GM21367 (cell line): Measurements from ENCODE around the gene SPSB4.

ENCODE experiments used
- ATAC-seq: cut with Tn5 transposase; IDR thresholded peaks from one replicate; pipeline ENCODE4 v1.9.1; 2021; ENCODE audit not compliant: unreplicated experiment

The SPSB4 gene

DNA sequence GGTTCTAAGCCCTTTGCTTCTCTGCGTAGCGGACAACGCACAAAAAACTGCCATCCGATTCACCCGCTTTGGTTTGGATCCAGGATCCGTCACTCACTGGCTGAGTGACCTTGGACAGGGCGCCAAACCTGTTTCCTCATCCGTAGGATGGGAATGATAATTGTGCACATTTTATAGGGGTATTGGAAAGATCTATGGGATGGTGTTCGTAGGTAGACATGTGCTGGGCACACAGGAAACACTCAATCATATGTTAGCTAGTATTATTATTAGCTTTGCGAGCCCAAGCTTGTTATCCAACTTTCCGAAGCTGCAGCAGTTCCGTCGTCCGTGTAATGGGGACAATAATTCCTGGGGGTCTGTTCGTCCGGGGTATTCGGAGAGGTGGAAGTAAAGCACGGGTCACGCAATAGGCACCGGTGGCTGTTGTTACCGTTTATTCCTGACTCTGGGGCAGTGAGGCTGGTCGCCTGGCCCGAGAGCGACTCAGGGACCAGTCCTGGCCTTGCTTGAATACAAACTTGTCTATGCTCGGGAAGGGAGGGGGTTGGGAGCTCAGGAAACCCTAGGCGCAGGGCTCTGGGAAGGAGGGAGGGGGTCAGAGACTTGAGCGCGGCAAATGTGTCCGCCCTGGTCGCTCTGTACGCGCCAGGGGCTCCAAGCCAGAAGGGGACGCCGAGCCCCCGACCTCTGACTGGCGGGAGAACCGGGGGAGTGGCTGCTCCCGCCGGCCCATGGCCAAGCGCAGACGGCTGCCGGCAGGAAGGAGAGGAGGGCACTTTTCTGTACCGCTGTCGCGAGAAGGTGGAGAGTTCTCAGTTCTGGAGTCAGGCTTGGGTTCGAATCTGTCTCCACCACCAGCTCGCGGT, 1.3 kb downstream of the SPSB4 start:
- no peak for ATAC-seq

GRCh38 chr3:141055136-141055535, 4.0 kb downstream of the SPSB4 start:
- ATAC-seq: no peak

- no peak for ATAC-seq
These were observed 4.6 kb downstream of the SPSB4 start for GRCh38 chr3:141055536-141056445.

GRCh38 chr3:141056751-141057171, 5.6 kb downstream of the SPSB4 start:
- ATAC-seq: no peak

DNA sequence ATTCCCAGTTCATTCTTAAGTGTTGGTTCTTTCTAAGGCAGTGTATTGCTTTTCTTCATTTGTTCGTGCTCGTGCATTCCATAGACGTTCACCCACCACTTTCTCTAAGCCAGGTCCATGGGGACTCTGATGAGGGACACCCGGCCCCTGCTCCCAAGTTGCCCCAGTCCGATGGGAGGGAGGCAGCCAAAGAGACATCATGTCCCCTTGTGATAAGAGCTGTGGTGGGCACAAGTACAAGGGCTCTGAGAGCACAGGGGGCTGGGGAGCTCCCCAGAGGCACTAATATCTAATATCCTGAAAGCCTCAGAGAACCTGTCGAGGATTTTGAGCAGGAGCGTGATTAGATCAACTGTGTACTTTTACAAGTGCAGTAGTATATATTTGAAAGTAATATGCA, 6.3 kb downstream of the SPSB4 start:
- no peak for ATAC-seq

- no peak for ATAC-seq
These were observed 7.0 kb downstream of the SPSB4 start for GRCh38 chr3:141057946-141058800.

GRCh38 chr3:141058996-141059395, 7.8 kb downstream of the SPSB4 start:
- ATAC-seq: no peak

DNA sequence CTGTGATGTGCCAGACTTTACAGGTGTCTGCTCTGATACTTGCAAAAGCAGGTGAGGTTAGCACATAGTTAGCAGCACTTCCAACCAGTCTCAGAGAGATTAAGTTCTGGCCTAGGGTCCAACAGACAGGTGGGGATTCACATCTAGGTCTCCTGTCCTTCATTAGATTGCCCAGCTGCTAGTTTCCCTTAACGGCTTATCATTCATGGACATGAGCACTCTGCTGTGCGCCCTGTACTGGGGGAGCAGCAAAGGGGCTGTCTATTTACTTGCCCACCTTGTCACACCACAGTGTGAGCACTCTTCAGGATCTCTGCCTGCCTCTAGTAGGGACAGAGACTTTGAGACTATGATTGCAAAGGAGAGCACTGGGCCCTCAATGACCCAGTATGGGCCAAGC, 8.7 kb downstream of the SPSB4 start:
- ATAC-seq: no peak

DNA sequence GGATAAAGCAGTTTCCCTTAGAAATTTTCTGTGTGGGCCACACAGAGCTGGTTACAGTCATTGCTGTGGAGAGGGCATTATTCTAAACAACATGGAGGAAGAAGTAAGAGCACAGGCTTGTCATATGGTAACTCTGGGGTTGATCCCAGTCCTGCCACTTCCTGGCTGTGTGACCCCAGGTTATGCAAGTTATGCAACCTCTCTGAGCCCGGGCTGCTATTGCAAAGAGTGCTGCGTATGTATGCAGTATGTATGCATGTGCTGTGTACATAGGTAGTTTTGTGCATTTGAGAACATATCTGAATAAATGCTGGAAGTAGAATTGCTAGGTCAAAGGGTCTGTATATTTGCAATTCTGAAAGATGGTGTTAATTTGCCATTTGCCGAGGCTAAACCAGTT, 9.2 kb downstream of the SPSB4 start:
- no peak for ATAC-seq

DNA sequence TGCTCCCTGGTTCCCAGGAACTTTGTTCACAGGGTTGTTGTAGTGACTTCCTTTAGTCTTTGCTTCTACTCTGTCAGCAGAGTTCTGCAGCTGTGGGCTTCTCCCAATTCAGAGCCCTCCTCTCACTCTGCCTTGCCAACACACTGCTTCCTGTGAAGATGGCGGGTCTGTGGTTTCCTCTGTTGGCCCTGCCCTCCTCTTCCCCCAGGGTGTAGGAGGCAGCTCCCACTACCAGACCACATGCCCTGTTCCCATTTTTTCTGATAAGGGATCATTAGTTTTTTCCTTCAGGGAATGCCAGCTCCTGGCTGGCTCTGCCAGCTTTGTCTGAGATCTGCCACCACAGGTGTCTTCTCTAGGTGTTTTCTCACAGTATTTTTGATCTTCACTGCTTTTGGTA, 12.7 kb downstream of the SPSB4 start:
- ATAC-seq: no peak

- ATAC-seq: no peak
These were observed 13.2 kb downstream of the SPSB4 start for GRCh38 chr3:141064255-141064926.

DNA sequence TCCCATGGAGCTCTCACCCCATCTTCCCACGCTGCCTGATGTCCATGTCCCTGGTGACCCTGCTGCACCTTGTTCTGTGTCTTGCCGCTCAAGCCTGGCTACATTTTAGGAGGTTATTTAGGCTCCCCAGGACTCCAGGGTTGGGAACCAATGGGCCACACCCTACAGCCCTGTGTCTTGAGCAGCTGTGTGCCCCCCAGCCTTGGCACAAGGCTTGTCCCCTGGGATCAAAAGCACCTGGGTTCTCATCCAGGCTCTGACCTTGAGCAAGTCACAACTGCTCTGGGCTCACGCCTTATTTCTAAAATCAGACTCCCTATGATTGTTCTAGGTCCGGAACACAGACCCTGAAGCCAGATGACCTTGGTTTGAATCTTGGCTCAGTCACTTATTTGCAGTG, 14.1 kb downstream of the SPSB4 start:
- no peak for ATAC-seq

DNA sequence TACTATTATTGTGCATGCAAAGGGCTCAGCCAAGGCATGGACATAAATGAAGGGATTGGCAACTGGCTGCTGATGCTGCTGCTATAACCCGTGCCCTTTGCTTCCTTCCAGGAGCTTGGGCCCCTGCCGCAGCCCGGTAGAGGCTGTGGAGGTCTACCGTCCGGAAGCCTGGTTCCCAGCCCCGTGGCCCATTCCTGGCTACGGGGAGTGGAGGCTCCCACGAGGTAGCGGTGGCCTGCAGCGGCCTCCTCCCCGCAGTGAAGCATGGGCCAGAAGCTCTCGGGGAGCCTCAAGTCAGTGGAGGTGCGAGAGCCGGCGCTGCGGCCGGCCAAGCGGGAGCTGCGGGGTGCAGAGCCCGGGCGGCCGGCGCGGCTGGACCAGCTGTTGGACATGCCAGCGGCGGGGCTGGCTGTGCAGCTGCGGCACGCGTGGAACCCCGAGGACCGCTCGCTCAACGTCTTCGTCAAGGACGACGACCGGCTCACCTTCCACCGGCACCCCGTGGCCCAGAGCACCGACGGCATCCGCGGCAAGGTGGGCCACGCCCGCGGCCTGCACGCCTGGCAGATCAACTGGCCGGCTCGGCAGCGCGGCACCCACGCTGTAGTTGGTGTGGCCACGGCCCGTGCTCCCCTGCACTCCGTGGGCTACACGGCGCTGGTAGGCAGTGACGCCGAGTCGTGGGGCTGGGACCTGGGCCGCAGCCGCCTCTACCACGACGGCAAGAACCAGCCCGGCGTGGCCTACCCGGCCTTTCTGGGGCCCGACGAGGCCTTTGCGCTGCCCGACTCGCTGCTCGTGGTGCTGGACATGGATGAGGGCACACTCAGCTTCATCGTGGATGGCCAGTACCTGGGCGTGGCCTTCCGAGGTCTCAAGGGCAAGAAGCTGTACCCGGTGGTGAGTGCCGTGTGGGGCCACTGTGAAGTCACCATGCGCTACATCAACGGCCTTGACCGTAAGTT, 15.0 kb downstream of the SPSB4 start:
- no peak for ATAC-seq

DNA sequence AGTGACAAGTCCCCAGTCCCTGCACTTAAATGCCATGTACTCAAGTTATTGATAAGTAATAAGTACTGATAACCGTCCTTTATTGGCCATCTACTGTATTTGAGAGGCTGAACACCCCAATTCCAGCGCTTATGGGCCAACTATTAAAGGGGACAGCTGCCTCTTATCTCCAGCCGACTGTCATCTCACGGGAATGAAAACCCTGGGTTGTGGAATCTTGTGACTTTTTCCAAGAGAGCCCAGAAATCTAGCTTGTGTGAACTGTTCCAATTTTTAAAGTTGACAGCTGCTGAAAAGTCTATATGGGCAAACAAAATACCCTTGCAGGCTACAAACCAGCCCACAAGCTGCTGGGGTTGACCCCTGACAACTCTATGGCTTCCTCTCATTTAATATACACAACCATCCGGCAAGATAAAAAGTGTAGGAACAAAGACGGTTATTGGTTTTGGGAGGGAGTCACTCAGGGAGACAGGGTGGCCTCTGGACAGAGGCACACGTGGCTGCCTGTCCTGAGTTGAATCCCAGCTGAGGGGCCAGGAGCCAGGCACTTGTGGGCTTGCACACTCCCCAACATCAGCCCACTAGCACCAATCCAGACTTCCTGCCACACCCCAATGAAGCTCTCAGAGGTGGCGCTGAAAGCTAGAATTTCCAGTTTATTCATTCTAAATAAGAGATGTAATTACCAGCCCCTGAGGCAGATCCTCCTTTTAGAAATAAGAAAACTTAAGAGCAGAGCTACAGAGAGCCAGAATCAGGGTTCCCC, 16.2 kb downstream of the SPSB4 start:
- no peak for ATAC-seq

- no peak for ATAC-seq
These were observed 19.1 kb downstream of the SPSB4 start for GRCh38 chr3:141070229-141070628.

- ATAC-seq: no peak
These were observed 19.7 kb downstream of the SPSB4 start for GRCh38 chr3:141070727-141071357.

DNA sequence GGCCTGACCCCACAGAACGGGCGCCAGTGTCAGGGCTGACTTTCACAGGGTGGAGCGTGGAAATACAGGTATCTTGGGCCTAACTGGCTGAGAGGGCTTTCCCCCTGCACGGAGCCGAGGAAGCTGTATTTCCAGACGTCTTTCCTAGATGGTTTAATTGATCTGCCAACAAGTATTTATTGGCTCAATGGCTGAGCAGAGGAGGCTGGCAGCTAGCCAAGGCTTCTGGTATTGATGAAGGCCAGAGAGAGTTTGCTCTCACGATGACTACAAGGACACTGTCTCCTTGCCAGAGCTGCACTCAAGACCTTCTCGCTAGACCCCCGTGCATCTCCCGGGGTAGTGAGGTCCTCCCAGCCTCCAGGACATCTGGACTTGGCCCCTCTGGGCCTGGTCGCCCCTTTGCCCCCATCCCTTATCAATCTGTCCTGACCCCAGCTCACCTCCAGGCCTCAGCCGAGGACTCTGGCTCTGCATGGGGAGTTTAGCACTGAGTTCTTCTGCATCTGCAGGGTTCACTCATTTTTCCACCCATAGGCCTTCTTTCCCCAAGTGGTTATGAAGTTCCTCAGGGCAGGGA, 20.6 kb downstream of the SPSB4 start:
- ATAC-seq: no peak

DNA sequence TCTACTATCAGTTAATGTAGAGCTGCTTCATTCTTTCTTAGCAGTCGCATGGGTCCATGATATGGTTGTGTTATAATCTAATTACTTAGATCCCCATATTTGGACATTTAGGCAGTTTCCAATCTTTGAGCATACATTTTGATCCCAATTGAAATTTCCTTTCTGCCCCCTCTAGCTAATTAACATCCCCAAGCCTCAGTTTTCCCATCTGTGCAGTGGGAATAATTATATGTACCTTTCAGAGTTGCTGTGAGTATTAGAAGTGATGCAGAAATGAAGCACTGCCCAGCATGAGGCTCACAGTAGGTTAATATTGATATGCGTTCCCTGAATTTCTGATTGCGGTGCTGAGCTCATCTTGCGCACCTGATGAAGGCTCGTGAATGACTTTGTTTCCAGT, 21.8 kb downstream of the SPSB4 start:
- no peak for ATAC-seq
